Gastroesophageal sphincter (tissue), 4 donors: ENCODE measurements around the gene LGI1. TPM values are rescaled to one million over a fixed set of nuclear protein-coding genes. Genes with fewer than 3 reads are reported as not detected.

Experiments
- ATAC-seq: fragments of 150-250 bp; one replicate; pipeline ENCODE4 v1.9.1; 2016; ENCODE audit warnings: mild to moderate bottlenecking, moderate library complexity
- H3K27ac ChIP-seq, 4 donors: fragments of 200-600 bp; sonication (generic) in 3 of 4; 1 replicate in 3 of 4; 2 replicates in 1 of 4; pipeline ENCODE4 v1.5.1; 2016 to 2019
- H3K27me3 ChIP-seq: fragments of 200-600 bp; sonication (generic); one replicate; pipeline ENCODE4 v1.5.1; 2019
- H3K36me3 ChIP-seq, 2 donors: fragments of 200-600 bp; sonication (generic); one replicate each; pipeline ENCODE4 v1.5.1; 2019; ENCODE audit warnings: control low read depth in 1 of 2
- H3K4me1 ChIP-seq, 3 donors: fragments of 200-600 bp; sonication (generic); 1 replicate in 2 of 3; 2 replicates in 1 of 3; pipeline ENCODE4 v1.5.1; 2016 to 2019; ENCODE audit warnings: control low read depth in 2 of 3
- H3K4me3 ChIP-seq, 2 donors: fragments of 200-600 bp; sonication (generic); one replicate each; pipeline ENCODE4 v1.5.1; 2019; ENCODE audit warnings: mild to moderate bottlenecking in 1 of 2, moderate library complexity in 1 of 2
- H3K9me3 ChIP-seq, 3 donors: fragments of 200-600 bp; sonication (generic); one replicate each; pipeline ENCODE4 v1.5.1; 2017 to 2019; ENCODE audit warnings: control low read depth in 2 of 3
- CTCF ChIP-seq, 4 experiments: fragments of 200-600 bp in 2 of 4; fragments of 450-650 bp in 2 of 4; sonication (generic) in 1 of 4; IDR thresholded peaks; one replicate each; pipeline ENCODE4 v1.5.1; 2017 to 2019; ENCODE audit warnings: antibody characterized with exemption in 4 of 4, mild to moderate bottlenecking in 2 of 4, moderate library complexity in 2 of 4
- EP300 ChIP-seq: sonication (generic); formaldehyde crosslinking; IDR thresholded peaks from one replicate; pipeline ENCODE4 v1.6.1; 2017; ENCODE audit warnings: antibody characterized with exemption, mild to moderate bottlenecking
- POLR2A ChIP-seq, 2 donors: fragments of 450-650 bp; IDR thresholded peaks; one replicate each; pipeline ENCODE4 v1.6.1; 2017; ENCODE audit warnings: antibody characterized with exemption in 2 of 2, mild to moderate bottlenecking in 2 of 2, moderate library complexity in 1 of 2
- POLR2AphosphoS5 ChIP-seq: sonication (generic); formaldehyde crosslinking; IDR thresholded peaks from one replicate; pipeline ENCODE4 v1.6.1; 2017; ENCODE audit warnings: antibody characterized with exemption
- WGBS, 2 donors: methylation state at CpG; one replicate each; pipeline ENCODE4 v1.1.5; 2018; ENCODE audit warnings: low coverage in 1 of 2; 5-methylcytosine and 5-hydroxymethylcytosine counted together
- total RNA-seq, 4 donors: library from RNA; depleted of rRNA; stranded (reverse); fragments of >200 nt; gene quantifications; one replicate each; pipeline ENCODE4 v1.1.0, GENCODE V29; 2016

Gene LGI1
- total RNA-seq, 4 donors from 2014 or later, result 0.17 to 1.9 (median 0.35) TPM; not detected in 1

- Histone ChIP-seq H3K4me3 (no peak overlapping the region), H3K9me3 (no peaks in the 10 kb centered on the region), H3K27ac (no peak overlapping the region), H3K36me3 (no peaks in the 10 kb centered on the region), H3K27me3 (peaks cover 6% of the 10 kb centered on the region), H3K4me1 (peaks cover 0 to 11% (median 0%) of the 10 kb centered on the region in 3 donors)
- WGBS, 2 donors, result 55 to 85% methylated on average over 4 of the region's 4 CpGs
- no peak for ATAC-seq
- TF ChIP-seq CTCF (IDR thresholded peaks at IDR 0.05) (no peak), POLR2A (IDR thresholded peaks at IDR 0.05) (no peak), EP300 (no peak), POLR2AphosphoS5 (no peak)
Measured at GRCh38 chr10:93819520-93819919, 61.8 kb downstream of the LGI1 start.

- peaks cover 6% of the 10 kb centered on the region for H3K27me3 ChIP-seq
- 49 to 65% methylated on average over 3 of the region's 3 CpGs for WGBS, 2 donors
- ATAC-seq, result no peak
- TF ChIP-seq POLR2A (IDR thresholded peaks at IDR 0.05) (no peak), POLR2AphosphoS5 (no peak), CTCF (IDR thresholded peaks at IDR 0.05) (no peak), EP300 (no peak)
- H3K4me1 ChIP-seq, result peaks cover 0 to 10% (median 0%) of the 10 kb centered on the region in 3 donors
- H3K9me3 ChIP-seq, result no peaks in the 10 kb centered on the region
- no peaks in the 10 kb centered on the region for H3K36me3 ChIP-seq
- H3K4me3 ChIP-seq, result no peak overlapping the region
- H3K27ac ChIP-seq, result no peak overlapping the region
Measured at GRCh38 chr10:93820434-93820833, 62.7 kb downstream of the LGI1 start.

GRCh38 chr10:93821051-93821772 lies 63.5 kb downstream of the LGI1 start:
- Histone ChIP-seq H3K4me1 (peaks cover 0 to 2% (median 0%) of the 10 kb centered on the region in 3 donors), H3K4me3 (no peak overlapping the region), H3K36me3 (no peaks in the 10 kb centered on the region), H3K27ac (no peak overlapping the region), H3K27me3 (peaks cover 6% of the 10 kb centered on the region), H3K9me3 (no peaks in the 10 kb centered on the region)
- TF ChIP-seq POLR2A (IDR thresholded peaks at IDR 0.05) (no peak), EP300 (no peak), CTCF (IDR thresholded peaks at IDR 0.05) (peak in 2 of 4 experiments; percentile 14 to 33)
- 64 to 84% methylated on average over 4 of the region's 4 CpGs for WGBS, 2 donors
- no peak for ATAC-seq

- no peak for ATAC-seq
- H3K27me3 ChIP-seq, result peaks cover 4% of the 10 kb centered on the region
- no peaks in the 10 kb centered on the region for H3K36me3 ChIP-seq
- no peak overlapping the region for H3K27ac ChIP-seq
- H3K9me3 ChIP-seq, result no peaks in the 10 kb centered on the region
- TF ChIP-seq POLR2A (IDR thresholded peaks at IDR 0.05), result no peak
- no peak for TF ChIP-seq POLR2AphosphoS5
- no peak for TF ChIP-seq CTCF (IDR thresholded peaks at IDR 0.05)
- no peak for TF ChIP-seq EP300
- 29 to 32% methylated on average over 5 to 6 of the region's 7 CpGs for WGBS, 2 donors
- no peaks in the 10 kb centered on the region for H3K4me1 ChIP-seq
- H3K4me3 ChIP-seq, result no peak overlapping the region
Measured at GRCh38 chr10:93826355-93826754, 68.6 kb downstream of the LGI1 start.
